Mononuclear cell (primary cell): ENCODE results near the gene TEX53. TPM values are rescaled to one million over a fixed set of nuclear protein-coding genes. Genes with fewer than 3 reads are reported as not detected.

ENCODE experiments used
- H3K27me3 ChIP-seq: 2 replicates; pipeline ENCODE4 v1.6.0; 2011; ENCODE audit warnings: low read length, control low read depth; ENCODE audit not compliant: insufficient read depth
- H3K4me1 ChIP-seq: 2 replicates; pipeline ENCODE4 v1.5.1; 2011; ENCODE audit warnings: mild to moderate bottlenecking, low read length, control low read depth; ENCODE audit not compliant: insufficient read depth
- H3K4me3 ChIP-seq: 2 replicates; pipeline ENCODE4 v1.5.1; 2011; ENCODE audit warnings: mild to moderate bottlenecking, low read length, moderate library complexity
- H3K9me3 ChIP-seq: 2 replicates; pipeline ENCODE4 v1.5.1; 2011; ENCODE audit warnings: low read depth, mild to moderate bottlenecking, control low read depth, low read length
- total RNA-seq: library from RNA; depleted of rRNA; stranded (reverse); fragments of >200 nt; gene quantifications from one replicate; pipeline ENCODE4 v1.2.3, GENCODE V29; 2012

The TEX53 gene
- total RNA-seq, 1 donor = not detected

DNA sequence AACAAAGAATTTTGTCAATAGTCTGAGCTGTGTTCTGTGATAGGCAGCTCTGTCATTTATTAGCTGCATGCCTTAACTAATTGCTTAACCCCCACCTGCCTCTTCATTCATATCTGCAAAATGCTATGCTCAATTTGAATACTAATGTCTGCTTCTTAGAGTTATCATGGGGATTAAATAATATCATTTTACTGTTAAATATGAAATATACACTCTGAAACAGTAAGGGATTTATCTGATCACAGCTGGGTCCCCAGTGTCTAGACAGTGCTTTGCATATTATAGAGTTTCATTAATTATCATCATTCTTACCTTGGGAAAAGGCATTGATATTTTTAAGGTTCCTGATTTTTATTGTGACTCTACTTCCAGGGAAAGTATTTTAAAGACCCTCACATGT lies 12.4 kb upstream of the TEX53 start:
- no peaks in the 10 kb centered on the region for H3K27me3 ChIP-seq
- no peaks in the 10 kb centered on the region for H3K9me3 ChIP-seq
- H3K4me3 ChIP-seq = no peak overlapping the region
- no peaks in the 10 kb centered on the region for H3K4me1 ChIP-seq

DNA sequence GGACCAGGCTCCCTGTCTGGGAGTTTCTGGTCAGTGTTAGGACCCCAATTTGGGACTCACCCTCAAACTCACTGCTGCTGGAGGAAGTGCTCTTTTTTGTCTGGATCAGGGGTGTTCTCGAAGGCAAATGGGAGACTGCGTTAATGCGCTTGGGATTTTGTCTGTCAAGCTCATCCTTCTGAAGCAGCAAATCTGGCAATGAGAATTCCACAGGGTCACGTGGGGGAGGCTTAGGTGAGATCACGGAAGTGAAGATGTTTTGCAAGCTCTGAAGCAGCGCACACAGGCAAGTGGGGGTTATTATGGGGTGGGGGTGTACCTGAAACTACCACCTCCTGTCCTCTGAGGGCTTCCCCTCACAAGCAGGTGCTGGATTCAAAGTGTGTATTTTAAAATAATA lies 10.5 kb upstream of the TEX53 start:
- Histone ChIP-seq H3K4me1 (no peaks in the 10 kb centered on the region), H3K9me3 (no peaks in the 10 kb centered on the region), H3K27me3 (no peaks in the 10 kb centered on the region), H3K4me3 (no peak overlapping the region)

DNA sequence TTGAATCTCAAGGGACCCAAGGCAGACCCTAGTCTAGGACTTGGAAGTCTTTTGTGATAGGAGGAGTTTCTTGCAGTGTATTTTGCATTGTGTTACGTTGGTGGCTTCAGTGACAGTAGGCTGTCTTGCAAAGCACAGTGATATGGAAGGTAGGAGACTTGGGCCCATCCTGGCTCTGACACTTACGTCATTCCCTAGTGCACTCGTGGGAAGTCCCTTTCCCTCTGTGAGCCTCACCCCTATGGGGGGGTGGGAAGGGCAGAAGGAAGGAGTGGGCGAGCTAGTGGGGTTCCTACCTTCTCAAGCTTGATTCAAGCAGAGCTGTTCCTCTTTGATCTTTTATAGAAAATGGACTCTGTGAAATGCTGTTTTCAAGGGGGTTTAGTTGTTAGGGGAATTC lies 9.2 kb upstream of the TEX53 start:
- no peaks in the 10 kb centered on the region for H3K4me1 ChIP-seq
- peaks cover 4% of the 10 kb centered on the region for H3K27me3 ChIP-seq
- H3K4me3 ChIP-seq = no peak overlapping the region
- no peaks in the 10 kb centered on the region for H3K9me3 ChIP-seq

DNA sequence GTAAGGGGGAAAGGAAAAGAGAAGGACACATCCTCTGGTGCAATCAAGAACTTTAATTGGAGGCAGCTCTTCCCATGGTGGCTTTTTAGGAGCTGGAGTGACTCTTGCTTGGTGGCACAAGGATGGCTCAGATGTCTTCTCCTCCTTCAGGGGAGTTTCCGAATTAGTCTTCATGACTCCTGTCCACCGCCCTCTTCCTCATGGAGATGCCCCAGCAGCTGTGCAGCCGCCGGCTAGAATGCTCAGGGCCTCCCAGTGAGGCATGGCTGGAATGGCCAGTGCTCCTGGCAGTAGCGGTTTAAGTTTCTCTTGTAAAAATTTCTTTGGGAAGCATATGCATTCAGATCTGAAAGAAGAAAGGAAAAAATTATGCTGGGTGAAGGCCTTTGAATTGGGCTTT lies 8.8 kb upstream of the TEX53 start:
- Histone ChIP-seq H3K27me3 (peaks cover 4% of the 10 kb centered on the region), H3K9me3 (no peaks in the 10 kb centered on the region), H3K4me1 (no peaks in the 10 kb centered on the region), H3K4me3 (no peak overlapping the region)

DNA sequence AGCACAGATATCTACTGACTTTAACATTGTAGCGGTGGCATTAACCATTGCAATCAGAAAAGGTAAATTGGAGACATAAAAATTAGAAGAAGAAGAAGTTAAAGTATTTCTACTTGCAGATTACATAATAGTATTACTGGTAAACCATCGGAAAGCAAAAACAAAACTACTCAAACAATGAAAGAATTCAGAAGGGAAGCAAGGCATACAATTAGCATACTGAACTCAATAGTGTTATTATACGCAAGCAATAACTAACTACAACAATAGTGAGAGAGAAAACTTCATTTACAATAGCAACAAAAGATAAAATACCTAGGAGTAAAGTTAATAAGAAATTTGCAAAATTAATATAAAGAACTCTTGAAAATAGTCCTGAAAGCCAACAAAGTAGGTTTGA lies 6.6 kb upstream of the TEX53 start:
- Histone ChIP-seq H3K9me3 (no peaks in the 10 kb centered on the region), H3K4me1 (no peaks in the 10 kb centered on the region), H3K4me3 (no peak overlapping the region), H3K27me3 (peaks cover 4% of the 10 kb centered on the region)

DNA sequence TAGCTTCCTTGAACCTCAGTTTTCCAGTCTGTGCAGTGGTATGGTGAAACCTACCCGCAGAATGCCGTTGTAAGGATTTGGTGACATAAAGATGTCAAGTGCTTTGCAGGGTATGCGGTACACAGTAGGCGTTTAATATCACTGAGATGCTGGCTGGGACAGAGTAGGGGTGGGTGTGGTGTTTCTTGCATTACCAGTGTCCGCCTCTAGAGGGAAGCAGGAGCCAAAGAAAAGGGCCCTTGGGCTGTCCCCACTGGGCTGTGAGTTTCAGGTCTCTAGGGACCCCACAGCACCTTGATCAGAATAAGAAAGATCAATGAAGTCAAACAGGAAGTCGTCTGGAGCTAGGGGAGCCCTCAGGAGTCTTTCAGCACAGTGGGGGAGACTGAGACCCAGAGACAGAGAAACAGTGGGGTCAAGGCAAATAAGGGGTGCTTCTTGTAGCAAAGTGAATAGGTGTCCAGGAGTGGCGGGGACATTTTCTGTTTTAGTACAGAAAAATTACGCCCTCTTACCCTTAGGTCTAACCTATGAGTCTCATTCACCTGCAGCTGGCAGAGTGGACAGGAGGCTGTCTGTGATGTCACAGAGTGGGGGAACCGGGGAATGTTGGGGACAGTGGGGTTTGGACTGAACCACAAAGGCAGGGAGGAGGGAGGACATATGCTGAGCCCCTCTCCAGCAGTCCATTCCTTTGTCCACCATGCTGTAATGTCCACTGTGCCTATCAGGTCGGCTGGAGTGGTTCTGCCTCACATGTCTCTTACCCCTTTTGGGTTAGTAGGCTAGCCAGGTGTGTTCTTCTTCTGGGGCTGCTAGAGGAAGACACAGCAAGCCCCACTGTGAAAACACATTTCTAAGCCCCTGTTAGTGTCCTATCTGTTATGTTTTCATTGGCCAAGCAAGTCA lies 4.7 kb upstream of the TEX53 start:
- Histone ChIP-seq H3K4me1 (no peaks in the 10 kb centered on the region), H3K27me3 (peaks cover 4% of the 10 kb centered on the region), H3K9me3 (no peaks in the 10 kb centered on the region), H3K4me3 (no peak overlapping the region)

DNA sequence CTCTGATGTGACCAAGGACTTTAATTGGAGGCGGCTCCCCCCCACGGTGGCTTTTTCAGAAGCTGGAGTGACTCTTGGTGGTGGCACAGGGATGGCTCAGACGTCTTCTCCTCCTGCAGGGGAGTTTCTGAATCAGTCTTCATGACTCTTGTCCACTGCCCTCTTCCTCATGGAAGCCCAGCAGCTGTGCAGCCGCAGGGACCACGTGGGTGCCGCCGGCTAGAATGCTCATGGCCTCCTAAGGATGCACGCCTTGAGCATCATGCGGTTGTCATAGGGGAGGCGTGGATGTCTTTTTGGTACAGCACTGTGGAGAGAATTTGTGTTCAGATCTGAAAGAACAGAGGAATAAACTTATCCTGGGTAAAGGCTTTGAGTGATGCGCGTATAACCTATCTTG lies 1.3 kb downstream of the TEX53 start:
- Histone ChIP-seq H3K27me3 (no peaks in the 10 kb centered on the region), H3K4me3 (no peak overlapping the region), H3K4me1 (peaks cover 8% of the 10 kb centered on the region), H3K9me3 (no peaks in the 10 kb centered on the region)

DNA sequence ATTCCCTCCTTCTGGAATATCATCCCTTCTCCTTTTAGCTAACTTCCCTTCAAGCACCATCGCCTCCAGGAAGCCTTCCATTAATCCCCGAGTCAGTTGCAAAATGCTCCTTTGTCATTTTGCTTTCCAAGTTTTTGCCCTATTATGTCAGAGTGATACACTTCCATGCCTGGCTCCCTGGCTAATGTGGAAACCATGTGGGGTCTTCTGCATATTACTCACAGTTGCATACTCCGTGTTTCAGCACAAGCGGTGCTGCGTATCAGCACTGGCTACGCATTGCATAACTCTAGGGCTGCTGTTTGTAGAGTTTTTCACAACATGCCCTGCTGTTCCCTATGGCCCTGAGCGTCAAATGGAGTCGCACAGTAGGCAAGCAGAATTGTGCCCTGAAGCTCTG lies 1.9 kb downstream of the TEX53 start:
- Histone ChIP-seq H3K9me3 (no peaks in the 10 kb centered on the region), H3K4me3 (no peak overlapping the region), H3K27me3 (no peaks in the 10 kb centered on the region), H3K4me1 (peaks cover 8% of the 10 kb centered on the region)

DNA sequence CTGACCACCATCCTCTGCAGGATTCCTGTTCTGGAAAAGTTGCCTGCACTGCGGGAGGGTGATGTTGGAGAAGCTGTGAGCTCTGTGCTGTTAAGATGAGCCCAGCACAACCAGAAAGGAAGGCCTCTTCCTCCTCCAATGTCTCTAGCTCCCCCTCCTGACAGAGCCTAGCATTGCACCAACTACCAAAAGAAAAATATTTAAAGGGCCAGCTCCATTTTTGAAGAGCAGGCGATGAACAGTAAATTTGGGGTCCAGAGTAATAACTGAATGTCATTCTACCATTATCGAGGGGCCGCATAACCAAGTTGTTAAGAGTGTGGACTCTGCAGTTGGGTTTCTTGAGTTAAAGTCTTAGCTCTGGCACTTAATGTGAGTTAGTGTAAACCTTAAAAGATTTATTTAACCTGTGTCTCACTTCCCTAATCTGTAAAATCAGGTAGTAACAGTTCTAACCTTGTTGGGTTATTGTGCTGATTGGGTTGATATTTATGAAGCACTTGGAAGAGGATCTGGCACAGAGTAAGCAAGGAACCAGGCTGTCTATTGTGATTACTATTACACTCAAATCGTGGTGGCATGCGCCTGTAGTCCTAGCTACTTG lies 3.9 kb downstream of the TEX53 start:
- H3K4me1 ChIP-seq = peaks cover 8% of the 10 kb centered on the region
- H3K4me3 ChIP-seq = no peak overlapping the region
- no peaks in the 10 kb centered on the region for H3K27me3 ChIP-seq
- H3K9me3 ChIP-seq = no peaks in the 10 kb centered on the region

DNA sequence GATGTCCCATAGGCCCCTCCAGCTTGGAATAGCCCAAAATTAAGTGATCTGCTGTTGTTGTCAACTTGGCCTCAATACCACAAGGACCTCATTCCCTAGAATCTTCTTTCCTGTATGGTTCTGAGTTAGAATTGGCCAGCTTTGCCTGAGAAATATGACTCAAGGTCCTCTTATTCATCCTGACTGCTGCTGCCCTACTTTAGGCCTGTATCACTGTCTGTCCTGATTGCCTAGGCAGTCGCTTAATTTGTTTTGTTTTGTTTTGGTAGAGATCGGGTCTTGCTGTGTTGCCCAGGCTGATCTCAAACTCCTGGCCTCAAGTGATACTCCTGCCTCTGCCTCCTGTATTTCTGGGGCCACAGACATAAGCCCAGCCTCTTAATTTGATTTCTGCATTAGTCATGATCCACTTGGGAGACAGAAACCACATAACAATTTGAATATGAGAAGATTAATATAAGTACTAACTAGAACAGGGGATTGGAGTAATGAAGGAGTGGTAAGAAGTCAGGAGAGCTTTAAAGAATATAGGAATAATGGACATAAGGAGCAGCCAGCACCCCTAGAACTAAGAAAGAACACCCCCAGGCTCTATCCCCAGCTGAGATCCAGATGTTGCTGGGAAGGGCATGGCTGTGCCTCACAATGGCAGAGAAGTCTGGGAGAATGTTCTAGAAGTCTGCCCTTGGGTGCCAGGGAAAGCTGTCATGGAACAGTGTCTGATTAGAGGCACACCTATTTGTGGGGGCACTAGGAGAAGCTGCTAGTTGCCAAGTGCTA lies 4.6 kb downstream of the TEX53 start:
- Histone ChIP-seq H3K9me3 (no peaks in the 10 kb centered on the region), H3K4me1 (peaks cover 8% of the 10 kb centered on the region), H3K27me3 (no peaks in the 10 kb centered on the region), H3K4me3 (no peak overlapping the region)

DNA sequence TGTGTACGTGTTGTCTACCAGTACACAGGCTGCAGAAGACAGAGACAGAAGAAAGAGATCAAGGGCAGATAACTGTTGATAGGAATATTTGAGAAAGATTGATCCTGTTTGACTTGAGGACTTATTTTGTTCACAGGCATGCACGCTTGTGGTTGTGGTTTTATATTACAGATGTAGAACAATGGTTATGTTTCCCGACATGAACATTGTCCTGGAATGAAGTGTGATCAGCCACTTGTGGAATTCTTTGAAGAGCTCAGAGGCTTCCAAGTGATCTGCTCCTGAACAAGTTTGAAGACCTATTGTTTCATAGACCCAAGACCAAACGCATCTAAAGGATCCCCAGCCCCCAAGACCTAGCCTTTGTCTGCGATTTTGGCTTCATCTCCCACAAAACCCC lies 13.7 kb downstream of the TEX53 start:
- Histone ChIP-seq H3K9me3 (no peaks in the 10 kb centered on the region), H3K27me3 (no peaks in the 10 kb centered on the region), H3K4me3 (no peak overlapping the region), H3K4me1 (peaks cover 10% of the 10 kb centered on the region)

DNA sequence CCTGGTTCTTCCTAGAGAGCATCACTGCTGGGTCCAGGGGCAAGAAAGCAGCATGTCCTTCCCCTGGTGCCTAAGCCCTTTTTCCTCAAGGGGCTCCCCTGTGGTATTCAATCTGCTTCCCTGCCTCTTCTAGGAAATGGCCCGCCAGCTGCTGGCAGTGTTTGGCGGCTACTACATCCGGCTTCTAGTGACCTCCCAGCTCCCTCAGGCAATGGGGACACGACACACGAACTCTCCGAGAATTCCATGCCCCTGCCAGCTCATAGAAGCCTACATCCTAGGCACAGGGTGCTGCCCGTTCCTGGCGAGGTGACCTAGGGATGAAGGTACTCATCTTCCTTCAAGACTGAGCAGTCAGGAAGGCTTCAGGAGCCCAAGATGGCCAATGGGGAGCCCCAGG lies 14.6 kb downstream of the TEX53 start:
- Histone ChIP-seq H3K9me3 (no peaks in the 10 kb centered on the region), H3K4me3 (no peak overlapping the region), H3K27me3 (no peaks in the 10 kb centered on the region), H3K4me1 (peaks cover 10% of the 10 kb centered on the region)

DNA sequence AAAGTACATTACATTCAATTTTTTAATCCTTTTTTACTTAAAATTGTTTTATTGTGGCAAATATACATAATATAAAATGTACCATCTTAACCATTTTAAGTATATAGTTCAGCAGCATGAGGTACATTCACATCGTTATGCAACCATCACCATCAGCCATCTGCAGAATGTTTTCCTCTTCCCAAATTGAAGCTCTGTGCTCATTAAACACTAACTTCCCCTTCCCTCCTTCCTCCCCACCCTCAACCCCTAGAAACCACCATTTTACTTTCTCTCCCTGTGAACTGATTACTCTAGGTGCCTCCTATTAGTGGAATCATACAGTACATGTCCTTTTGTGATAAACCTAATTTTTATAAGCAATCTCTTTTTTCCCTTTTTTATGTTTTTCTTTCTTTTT lies 15.6 kb downstream of the TEX53 start:
- H3K27me3 ChIP-seq = no peaks in the 10 kb centered on the region
- no peaks in the 10 kb centered on the region for H3K9me3 ChIP-seq

DNA sequence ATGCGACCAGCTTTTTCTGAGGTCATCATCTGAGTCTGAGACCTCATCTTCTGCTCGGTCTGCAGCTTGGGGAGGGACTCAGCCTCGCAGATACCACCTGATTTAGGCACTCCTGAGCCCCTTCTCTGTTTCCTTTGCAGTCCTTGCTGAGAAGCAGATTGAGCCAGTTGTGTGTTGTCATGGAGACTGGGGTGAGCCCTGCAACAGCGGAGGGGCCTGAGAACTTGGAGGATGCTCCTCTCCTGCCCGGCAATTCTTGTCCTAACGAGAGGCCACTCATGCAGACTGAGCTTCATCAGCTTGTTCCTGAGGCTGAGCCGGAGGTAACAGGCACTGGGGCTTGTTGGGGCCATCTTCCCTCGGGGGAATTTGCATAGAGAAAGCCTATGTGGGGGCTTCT lies 19.2 kb downstream of the TEX53 start:
- no peaks in the 10 kb centered on the region for H3K27me3 ChIP-seq
- H3K9me3 ChIP-seq = no peaks in the 10 kb centered on the region
- H3K4me1 ChIP-seq = peaks cover 10% of the 10 kb centered on the region
- no peak overlapping the region for H3K4me3 ChIP-seq

More for the DNA sequence above, 15.6 kb downstream of the TEX53 start:
- peaks cover 10% of the 10 kb centered on the region for H3K4me1 ChIP-seq
- no peak overlapping the region for H3K4me3 ChIP-seq

DNA sequence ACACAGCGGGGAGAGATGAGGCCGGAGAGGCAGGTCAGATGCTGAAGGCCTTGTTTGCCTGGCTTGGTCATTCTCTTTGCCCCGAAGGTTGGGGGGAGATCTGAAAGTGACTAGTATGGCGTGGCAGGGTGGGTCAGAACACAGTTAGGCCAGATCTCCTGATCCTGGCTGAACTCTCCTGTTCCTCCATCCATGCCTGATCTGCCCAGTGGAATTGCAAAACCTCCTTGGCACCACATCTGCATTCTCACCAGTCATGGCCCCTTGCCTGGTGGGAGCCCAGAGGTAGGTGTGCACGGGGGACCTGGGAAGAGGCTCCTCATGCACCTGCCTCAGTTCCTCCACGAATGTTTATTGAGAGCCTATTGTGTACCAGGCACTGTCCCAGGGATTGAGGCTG lies 23.2 kb downstream of the TEX53 start:
- H3K4me1 ChIP-seq = no peaks in the 10 kb centered on the region
- H3K9me3 ChIP-seq = no peaks in the 10 kb centered on the region
- H3K27me3 ChIP-seq = no peaks in the 10 kb centered on the region
- H3K4me3 ChIP-seq = no peak overlapping the region
